NOMO-1 (cell line): ENCODE results near the gene SLC9A8.
"Not testable (repeated sequence)": the region's sequence is repeated elsewhere in the genome, so short reads cannot be mapped to it uniquely, and the experiment has no call there.

Experiments
- DNase-seq, 2 experiments: peaks; one replicate each; lab custom pipeline; 2025; ENCODE audit not compliant: unreplicated experiment in 2 of 2; lab: John Stamatoyannopoulos, UW

Gene SLC9A8

GRCh38 chr20:49812507-49813304 lies at the start of gene SLC9A8:
Gene SLC9A8 (plus strand): TSS chr20:49812828. CDS start chr20:49812923, 95 bp downstream.
- DNase-seq, result peak; percentile 84 to 89

- no peak for DNase-seq
Observed at GRCh38 chr20:49762940-49763766, 49.5 kb upstream of the SLC9A8 start.

GRCh38 chr20:49765413-49765736 lies 47.3 kb upstream of the SLC9A8 start:
- DNase-seq, result no peak

GRCh38 chr20:49765846-49766541 lies 46.6 kb upstream of the SLC9A8 start:
- peak in 1 of 2 experiments; percentile 23 for DNase-seq

GRCh38 chr20:49766979-49767521 lies 45.6 kb upstream of the SLC9A8 start:
- peak in 1 of 2 experiments; percentile 21 for DNase-seq

- peak; percentile 84 to 98 for DNase-seq
Observed at GRCh38 chr20:49768204-49769047, 44.2 kb upstream of the SLC9A8 start.

- no peak for DNase-seq
Observed at GRCh38 chr20:49769048-49769581, 43.5 kb upstream of the SLC9A8 start.

- no peak for DNase-seq
Observed at GRCh38 chr20:49770634-49771033, 42.0 kb upstream of the SLC9A8 start.

GRCh38 chr20:49774213-49774612 lies 38.4 kb upstream of the SLC9A8 start:
- DNase-seq, result not testable (repeated sequence)

GRCh38 chr20:49775229-49775693 lies 37.4 kb upstream of the SLC9A8 start:
- no peak for DNase-seq

GRCh38 chr20:49779972-49780371 lies 32.7 kb upstream of the SLC9A8 start:
- no peak for DNase-seq

- DNase-seq, result no peak
Observed at GRCh38 chr20:49781676-49782075, 31.0 kb upstream of the SLC9A8 start.

- not testable (repeated sequence) for DNase-seq
Observed at GRCh38 chr20:49782439-49782838, 30.2 kb upstream of the SLC9A8 start.

- DNase-seq, result not testable (repeated sequence)
Observed at GRCh38 chr20:49783021-49783995, 29.3 kb upstream of the SLC9A8 start.

- no peak for DNase-seq
Observed at GRCh38 chr20:49784291-49784690, 28.3 kb upstream of the SLC9A8 start.

GRCh38 chr20:49785149-49785851 lies 27.3 kb upstream of the SLC9A8 start:
- no peak for DNase-seq

- peak; percentile 41 to 73 for DNase-seq
Observed at GRCh38 chr20:49785852-49786175, 26.8 kb upstream of the SLC9A8 start.

- peak; percentile 36 to 78 for DNase-seq
Observed at GRCh38 chr20:49786196-49786595, 26.4 kb upstream of the SLC9A8 start.
